HG03575 (cell line): ENCODE data around the gene SLC12A6.

Source experiments
- ATAC-seq: cut with Tn5 transposase; IDR thresholded peaks from one replicate; pipeline ENCODE4 v1.9.1; 2021; ENCODE audit not compliant: unreplicated experiment, insufficient number of reproducible peaks, low FRiP score; ENCODE audit errors: extremely low read depth

The SLC12A6 gene

DNA sequence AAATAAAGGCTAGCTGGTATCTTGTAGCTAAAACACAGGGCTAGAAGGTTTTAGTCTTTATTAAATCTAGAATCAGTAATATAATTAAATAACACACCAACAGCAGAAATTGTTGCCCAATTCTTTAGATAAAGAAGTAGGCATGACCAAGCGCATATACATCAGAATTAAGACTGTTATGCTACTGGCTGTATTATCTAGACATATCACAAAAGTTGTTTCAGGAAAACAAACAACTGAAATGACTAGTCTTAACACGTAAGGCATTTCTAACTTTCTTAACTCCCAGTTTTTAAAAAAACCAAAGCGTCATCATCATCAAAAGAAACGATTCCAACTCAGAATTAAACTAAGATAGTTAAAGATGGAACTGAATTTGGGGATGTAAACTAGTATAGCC lies 57.4 kb downstream of the SLC12A6 start:
- ATAC-seq, result no peak

DNA sequence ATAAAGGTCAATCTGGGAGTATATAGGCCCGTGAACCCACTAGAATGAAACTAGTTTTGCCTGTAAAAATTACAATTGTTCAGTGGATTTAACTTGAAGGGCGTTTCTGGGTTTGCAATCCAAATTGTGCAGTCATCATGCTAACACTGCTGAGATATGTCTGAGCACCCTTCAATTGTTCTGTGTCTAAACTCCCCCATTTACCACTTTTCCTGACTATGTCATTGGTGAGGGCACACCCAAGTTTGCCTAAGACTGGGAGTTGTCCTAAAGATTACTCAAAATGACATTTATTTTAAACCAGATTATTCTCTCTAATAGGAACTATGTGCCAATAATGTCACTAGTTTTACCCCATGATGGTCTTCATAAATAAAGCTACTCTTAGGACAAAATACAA lies 58.2 kb downstream of the SLC12A6 start:
- no peak for ATAC-seq

DNA sequence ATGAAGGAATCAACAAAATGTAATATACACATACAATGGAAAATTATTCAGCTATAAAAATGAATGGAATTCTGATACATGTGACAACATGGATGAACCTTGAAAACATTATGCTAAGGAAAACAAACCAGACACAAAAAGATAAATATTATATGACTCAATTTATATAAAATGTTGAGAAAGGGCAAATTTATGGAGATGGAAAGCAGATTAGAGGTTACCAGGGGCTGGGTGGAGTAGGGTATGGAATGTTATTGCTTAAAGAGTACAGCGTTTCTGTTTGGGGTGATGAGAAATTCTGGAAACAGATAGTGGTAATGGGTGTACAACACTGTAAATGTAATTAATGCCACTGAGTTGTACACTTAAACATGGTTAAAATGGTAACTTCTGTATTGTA lies 61.9 kb downstream of the SLC12A6 start:
- ATAC-seq, result no peak

DNA sequence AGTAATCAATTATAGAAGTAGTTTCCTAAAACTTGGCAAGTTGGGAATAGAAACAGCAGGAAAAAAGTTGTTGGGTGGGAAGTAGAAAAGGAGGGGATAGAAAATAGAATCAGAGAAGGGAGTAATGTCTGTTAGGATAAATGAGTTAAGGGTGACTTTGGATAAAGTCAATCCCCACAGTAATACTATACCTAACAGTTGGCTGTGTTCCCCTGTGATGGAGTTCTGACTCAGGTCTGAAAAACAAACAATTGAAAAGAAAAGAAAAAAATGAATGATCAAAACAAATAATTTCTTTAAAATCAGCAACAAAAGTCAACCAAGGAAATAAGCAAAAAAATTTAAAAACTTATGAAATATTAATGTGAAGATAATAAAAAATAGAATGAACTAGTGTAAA lies 62.4 kb downstream of the SLC12A6 start:
- ATAC-seq, result no peak

DNA sequence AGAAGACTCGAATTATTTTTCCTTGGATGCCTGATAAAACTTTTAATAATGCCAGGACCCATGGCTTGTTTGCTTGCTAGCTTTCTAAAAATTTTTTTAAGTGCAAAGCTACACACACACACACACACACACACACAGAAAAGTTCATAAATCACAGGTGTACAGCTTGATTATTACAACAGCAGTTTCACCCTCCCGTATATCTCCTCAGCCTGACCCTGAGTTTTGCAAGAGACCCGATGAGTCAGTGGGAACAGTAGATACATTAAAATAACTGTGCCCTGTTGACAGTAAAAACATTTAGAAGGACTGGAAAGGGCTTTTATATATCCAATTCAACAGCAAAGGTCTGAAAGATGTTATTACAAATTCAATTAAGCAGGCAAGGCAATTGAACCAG lies 66.1 kb downstream of the SLC12A6 start:
- ATAC-seq, result no peak

DNA sequence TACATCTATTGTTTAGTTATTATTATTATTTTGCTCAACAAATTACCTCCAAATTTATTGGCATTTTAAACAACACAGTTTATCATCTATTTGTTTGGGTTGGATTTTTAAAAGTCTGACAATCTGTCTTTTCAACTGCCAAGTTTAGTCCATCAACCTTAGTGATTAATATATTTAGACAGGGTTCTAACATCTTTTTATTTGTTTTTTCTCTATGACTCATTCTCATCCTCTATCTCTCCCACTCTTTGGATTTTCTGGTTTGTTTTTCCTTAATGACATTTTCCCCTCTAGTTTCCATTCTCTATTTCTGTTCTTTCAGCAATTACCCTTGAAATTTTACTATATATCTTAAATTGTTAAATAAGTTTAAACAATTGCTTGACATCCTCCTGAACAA lies 70.8 kb downstream of the SLC12A6 start:
- no peak for ATAC-seq

DNA sequence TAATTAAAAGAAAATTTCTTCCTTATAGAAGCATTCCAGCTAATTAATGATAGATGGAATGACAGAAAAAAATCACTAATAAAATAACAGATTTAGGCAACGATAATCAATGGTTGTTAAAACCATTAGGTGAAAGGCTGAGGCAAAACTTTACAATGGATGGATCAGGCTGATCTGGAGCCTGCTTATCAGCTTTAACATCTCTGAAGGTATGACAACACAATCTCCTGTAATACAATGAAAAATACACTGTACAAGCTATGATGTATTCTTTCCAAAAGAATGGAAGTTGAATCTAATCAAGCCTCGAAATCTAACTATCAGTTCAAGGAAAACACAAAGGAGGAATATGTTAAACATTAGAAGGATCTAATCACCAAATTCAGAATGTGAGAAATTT lies 73.5 kb downstream of the SLC12A6 start:
- no peak for ATAC-seq

DNA sequence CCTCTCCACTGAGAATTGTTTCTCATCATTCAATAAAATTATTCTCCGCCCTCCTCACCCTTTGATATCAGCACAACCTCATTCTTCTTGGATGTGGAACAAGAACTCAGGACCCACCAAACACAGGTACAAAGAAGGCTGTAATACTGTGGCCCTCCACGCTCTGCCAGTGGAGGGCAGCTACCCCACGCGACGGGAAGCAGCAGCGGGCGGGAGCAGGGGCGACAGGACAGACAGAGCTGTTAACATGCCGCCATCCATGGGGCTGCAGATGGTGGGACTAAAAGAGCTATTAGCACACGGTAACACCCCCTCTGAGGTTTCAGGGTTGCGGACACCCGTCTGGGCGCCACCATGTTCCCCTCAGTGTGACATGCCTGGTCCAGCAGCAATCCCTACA lies 75.2 kb downstream of the SLC12A6 start:
- no peak for ATAC-seq

DNA sequence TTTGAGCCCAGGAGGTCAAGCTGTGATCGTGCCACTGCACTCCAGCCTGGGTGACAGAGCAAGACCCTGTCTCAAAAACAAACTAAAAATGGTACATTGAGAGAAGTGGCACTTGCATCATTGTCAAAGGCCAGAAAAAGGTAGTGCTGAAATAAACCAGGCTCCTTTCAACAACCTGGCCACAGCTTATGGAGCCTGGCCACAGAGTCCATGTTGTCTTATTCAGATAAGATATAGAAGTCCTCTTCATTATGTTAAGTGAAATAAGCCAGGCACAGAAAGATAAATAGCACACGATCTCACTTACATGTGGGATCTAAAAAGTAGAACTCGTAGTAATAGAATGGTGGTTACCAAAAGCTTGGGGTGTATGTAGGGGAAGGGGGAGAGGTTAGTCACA lies 78.0 kb downstream of the SLC12A6 start:
- no peak for ATAC-seq

DNA sequence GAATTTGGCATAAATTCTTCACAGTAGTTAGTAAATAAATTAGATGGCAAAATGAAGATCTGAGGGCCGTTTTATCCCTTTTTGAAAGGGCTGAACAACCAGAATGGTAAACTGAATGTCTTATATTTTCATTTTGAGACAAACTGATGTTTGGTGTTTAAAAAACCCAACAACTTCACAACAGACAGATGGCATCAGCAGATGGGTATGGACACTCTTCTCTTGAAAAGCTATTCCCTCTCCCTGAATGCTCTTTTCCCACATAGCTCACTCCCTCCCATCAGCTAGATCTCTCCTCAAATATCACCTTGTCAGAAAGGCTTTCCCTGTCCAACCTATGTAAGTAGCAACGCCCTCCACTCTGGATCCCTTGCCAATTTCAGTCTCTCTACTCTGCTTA lies 79.4 kb downstream of the SLC12A6 start:
- ATAC-seq, result no peak

DNA sequence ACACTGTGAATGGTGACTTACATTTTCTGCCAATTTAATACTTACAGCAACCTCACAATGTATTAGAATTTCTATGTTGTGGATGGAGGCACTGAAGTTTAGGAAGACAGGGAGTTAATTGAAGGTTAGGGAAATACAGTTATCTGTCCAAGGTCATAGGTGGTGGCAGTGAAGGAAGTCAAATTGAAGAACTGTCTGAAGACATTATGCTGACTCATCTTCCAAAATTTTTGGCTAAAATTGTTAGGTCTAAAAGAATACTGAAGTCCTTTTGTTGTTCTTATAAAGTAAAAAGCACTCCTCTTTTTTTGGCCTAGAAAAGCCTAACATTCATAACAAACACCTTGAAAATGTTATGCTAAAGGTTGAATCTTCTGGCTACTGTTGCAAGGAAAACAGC lies 85.0 kb downstream of the SLC12A6 start:
- ATAC-seq, result no peak

DNA sequence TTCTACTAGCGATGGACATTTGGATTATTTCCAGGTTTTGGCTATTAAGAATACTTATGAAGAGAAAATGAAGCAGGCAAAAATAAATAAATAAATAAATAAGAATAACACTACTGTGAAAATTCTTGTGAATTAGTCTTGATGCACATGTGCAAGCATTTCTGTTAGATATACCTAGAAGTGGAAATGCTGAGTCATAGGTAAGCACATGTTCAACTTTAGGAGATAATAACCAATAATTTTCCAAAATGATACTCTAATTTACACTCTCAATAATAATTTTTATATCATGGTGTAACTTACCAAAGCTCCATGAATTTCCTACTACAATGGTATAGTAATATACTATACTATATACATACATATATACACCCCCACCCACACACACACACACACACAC lies 89.4 kb downstream of the SLC12A6 start:
- ATAC-seq, result no peak

DNA sequence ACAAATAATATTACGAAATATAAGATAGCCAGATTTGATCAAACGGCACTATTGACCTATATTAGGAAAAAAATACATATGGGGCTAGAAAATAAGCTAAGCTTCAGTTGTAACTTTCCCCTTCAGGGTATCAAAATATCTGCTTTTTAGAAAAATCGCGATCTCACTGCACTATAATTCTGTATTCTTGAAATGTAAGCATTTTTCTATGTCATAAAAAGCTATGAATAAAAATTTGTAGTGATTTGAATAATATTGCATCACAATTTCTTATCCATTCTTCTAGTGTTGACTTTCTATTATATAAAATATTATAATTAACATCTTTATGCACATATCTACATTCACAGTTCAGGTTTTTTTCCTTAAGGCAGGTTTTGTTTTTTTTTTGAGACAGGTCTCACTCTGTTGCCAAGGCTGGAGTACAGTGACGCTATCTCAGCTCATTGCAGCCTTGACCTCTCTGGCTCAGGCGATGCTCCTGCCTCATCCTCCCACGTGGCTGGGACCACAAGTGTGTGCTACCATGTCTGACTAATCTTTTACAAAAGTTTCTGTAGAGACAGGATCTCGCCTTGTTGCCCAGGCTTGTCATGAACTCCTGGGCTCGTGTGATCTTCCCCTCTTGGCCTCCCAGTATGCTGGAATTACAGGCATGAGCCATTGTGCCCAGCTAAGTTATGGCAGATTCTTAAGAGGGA lies 91.2 kb downstream of the SLC12A6 start:
- no peak for ATAC-seq

DNA sequence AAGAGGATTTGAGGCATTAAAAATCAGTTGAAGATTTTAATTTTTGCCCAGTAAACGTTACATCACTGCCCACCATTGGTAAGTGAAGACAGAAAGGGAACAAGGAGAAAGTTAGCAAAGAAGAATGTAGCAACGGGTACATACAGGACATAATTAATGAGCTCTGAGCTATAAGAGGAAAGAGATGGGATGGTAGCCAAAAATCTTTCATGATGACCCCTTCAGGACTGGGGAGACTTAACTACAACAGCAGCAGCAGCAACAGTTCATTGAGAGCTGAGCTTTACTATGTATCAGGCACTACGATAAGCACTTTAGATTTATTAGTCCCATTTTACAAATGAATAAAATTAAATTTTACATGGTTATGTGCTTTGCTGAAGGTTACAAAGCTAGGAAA lies 94.4 kb downstream of the SLC12A6 start:
- no peak for ATAC-seq

DNA sequence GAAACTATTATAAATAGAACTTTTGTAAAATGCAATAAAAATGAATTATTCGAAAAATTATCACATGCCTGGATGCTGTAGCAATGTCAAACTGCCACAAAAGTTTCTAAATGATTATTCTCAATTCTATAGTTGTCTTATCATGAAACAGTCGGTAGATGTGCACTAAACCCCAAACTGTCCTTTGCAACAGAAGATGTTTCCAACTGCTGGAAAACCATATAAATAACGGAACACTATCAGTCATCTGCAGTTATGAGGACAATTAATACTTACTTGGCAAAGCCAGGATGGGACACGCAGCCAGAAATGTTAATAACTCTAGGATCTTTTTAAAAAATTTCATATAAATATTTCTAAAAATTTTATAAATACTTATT lies 95.3 kb downstream of the SLC12A6 start:
- no peak for ATAC-seq

DNA sequence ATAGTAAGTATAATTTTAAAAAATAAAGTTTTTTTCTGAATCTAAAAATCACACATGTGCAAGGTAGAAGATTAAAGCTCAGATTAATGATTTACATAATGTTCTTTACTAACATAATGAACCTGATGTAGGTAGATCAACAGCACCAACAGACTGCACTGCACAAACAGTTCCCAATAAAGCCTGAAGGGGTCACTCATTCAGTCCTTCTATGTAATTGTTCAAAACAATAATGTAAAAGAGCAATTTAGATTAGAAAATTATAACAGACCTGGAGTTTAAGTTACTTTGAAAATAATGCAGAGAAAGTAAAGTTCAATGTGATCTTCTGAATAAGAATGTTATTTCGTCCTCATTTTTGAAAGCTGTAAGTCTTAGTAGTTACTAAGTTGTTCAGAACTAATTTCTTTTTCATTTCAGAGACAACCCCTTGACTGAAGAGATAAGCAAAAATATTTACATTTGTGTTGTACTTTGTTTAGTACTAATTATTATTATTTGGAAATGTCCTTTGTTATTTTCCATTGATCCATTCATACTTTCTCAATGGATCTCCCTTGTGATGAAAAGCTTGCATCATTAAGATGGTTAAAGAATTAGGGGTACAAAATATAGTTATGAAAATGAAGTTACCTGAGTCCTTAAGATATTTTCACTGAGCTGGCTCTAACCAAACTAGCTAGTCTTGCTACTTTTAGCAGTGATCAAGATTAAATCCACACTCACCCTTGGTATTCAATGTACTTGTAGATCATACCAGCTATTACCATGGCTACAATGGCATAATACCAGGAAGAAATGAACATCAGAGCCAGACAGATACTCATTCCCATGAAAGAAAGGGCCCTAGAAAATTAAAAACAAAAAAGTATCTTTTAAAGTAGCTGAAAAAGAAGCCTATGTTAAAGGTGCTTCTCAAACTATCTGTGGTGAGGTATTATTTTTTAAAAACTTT lies 95.9 kb downstream of the SLC12A6 start:
- ATAC-seq, result no peak

DNA sequence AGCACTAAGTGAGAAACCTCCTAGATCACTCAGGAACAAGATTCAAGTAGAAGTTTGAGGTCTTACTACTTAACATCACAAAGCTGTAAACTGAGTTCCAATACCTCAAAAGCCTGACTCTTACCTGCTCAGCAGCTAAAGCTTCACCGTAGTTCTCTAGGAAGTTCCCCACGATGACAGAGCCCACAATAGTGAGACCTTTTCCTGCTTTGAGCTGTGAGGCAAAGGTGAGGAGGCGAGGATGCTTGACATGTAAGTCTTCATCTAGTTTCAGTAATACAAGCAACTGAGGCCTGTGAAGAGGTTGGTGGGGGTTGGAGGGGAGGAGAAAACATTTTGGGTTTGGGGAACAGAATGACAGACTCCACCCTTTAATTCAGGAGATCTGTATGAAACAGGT lies 97.0 kb downstream of the SLC12A6 start:
- ATAC-seq, result no peak

DNA sequence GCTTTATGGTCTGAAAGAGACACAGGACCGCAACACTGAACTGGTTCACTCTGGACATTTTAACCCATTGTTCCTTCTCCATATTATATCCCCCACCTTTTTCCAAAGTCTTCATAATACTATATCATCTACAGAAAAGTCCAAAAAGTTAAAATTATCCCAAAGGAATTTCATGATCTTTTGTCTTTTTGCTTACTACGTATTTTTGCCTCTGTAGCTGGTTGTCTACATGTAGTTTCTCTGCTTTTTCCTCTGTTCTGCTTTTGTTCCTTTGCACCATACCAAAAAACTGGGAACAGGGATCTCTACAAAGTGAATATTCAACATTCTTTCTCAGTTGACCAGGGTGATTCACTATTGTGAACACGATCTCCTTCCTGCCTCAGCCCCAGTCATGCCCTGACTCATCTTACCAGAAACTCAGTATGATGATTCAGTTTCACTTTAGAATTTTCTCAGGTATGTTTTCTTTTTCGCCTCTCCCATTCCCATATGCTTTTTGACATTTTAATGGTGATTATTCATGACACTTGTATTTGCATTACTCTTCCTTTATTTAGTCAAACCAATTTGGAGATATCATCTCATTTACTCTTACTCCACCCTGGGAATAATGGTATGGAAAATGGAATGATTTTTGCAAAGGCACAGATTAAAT lies 98.3 kb downstream of the SLC12A6 start:
- no peak for ATAC-seq

DNA sequence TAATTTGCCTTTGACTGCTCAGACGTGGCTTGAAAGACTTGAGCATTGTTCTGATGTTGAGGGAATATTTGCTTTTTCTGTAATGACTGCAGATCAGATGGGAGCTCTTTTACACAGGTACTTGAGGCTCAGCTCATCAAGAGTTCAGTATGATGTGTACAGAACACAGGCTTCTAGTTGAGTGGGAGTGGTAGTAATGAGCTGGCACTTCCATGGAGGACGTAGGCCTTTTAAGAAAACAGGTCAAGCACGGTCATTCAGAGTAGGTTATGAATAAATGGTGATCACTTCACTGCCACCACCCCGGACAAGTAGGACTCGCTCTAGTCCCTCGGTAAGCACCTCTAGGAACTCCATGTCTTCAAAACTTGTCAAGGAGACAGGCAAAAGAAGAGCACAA lies 104.0 kb downstream of the SLC12A6 start:
- ATAC-seq, result no peak
